Gastrocnemius medialis (tissue), 4 donors: Measurements from ENCODE around the gene CLPTM1L. TPM values are rescaled to one million over a fixed set of nuclear protein-coding genes. Genes with fewer than 3 reads are reported as not detected.
"Not testable (repeated sequence)": the region's sequence is repeated elsewhere in the genome, so short reads cannot be mapped to it uniquely, and the experiment has no call there.

ENCODE experiments used
- ATAC-seq, 2 donors: fragments of 150-250 bp; one replicate each; pipeline ENCODE4 v1.9.1; 2016
- DNase-seq, 2 donors: peaks; one replicate each; pipeline ENCODE4 v3.0.0-alpha.2; 2019
- H3K27ac ChIP-seq, 4 donors: fragments of 200-600 bp; sonication (generic); 1 replicate in 1 of 4; 2 replicates in 3 of 4; pipeline ENCODE4 v1.5.1; 2016 to 2018; ENCODE audit warnings: mild to moderate bottlenecking in 2 of 4, moderate library complexity in 1 of 4
- H3K27me3 ChIP-seq, 3 donors: fragments of 200-600 bp; sonication (generic) in 2 of 3; 1 replicate in 1 of 3; 2 replicates in 2 of 3; pipeline versions ENCODE4 v1.5.1 to v1.6.0; 2016 to 2019; ENCODE audit warnings: mild to moderate bottlenecking in 1 of 3, moderate library complexity in 1 of 3
- H3K36me3 ChIP-seq, 2 donors: fragments of 200-600 bp; sonication (generic) in 1 of 2; one replicate each; pipeline ENCODE4 v1.5.1; 2017 to 2018
- H3K4me1 ChIP-seq, 2 donors: fragments of 200-600 bp; sonication (generic) in 1 of 2; one replicate each; pipeline ENCODE4 v1.5.1; 2016 to 2017; ENCODE audit warnings: mild to moderate bottlenecking in 2 of 2
- H3K4me3 ChIP-seq, 4 donors: fragments of 200-600 bp; sonication (generic) in 3 of 4; 1 replicate in 1 of 4; 2 replicates in 3 of 4; pipeline ENCODE4 v1.5.1; 2016 to 2019; ENCODE audit warnings: mild to moderate bottlenecking in 2 of 4
- H3K9me3 ChIP-seq, 3 donors: fragments of 200-600 bp; sonication (generic) in 2 of 3; 1 replicate in 1 of 3; 2 replicates in 2 of 3; pipeline ENCODE4 v1.5.1; 2016 to 2019
- POLR2A ChIP-seq, 2 donors: fragments of 450-650 bp; IDR thresholded peaks; one replicate each; pipeline ENCODE4 v1.6.1; 2017; ENCODE audit warnings: antibody characterized with exemption in 2 of 2, mild to moderate bottlenecking in 2 of 2, moderate library complexity in 2 of 2
- in situ Hi-C, 4 donors: fragments of 200-750 bp; cut with MboI; loops; one replicate each; pipeline versions ENCODE4 v1.15.0 to v1.8.0; 2017; ENCODE audit warnings: low sequenced_read_pairs in 4 of 4
- intact Hi-C: fragments of 100-400 bp; cut with DNase I; formaldehyde crosslinking; loops from one replicate; pipeline ENCODE4 v1.15.1; 2023; ENCODE audit warnings: low total_unique reads
- total RNA-seq, 4 donors: library from RNA; depleted of rRNA; stranded (reverse); fragments of >200 nt; gene quantifications; one replicate each; pipeline versions ENCODE4 v1.1.0 to v1.2.3, GENCODE V29; 2016
- TF ChIP-seq, protein P1 (sequence below), 5 experiments: fragments of 450-650 bp in 3 of 5; fragments of 200-600 bp in 2 of 5; sonication (generic) in 2 of 5; IDR thresholded peaks in 4 of 5; conservative IDR thresholded peaks in 1 of 5; 1 replicate in 4 of 5; 2 replicates in 1 of 5; pipeline ENCODE4 v1.5.1; 2016 to 2019; ENCODE audit warnings: antibody characterized with exemption in 5 of 5, mild to moderate bottlenecking in 3 of 5, moderate library complexity in 3 of 5

CLPTM1L gene
- total RNA-seq, 4 donors from 2014 or later, result 29.4 to 41.0 (median 36.8) TPM

GRCh38 chr5:1291611-1292080 is 53.3 kb downstream of the CLPTM1L start:
- DNase-seq, result no peak
- Histone ChIP-seq H3K4me1 (no peaks in the 10 kb centered on the region), H3K4me3 (no peak overlapping the region), H3K27me3 (peaks cover 9 to 36% (median 22%) of the 10 kb centered on the region in 3 donors), H3K9me3 (no peaks in the 10 kb centered on the region), H3K36me3 (no peaks in the 10 kb centered on the region), H3K27ac (no peak overlapping the region)
- TF ChIP-seq, protein P1, sequence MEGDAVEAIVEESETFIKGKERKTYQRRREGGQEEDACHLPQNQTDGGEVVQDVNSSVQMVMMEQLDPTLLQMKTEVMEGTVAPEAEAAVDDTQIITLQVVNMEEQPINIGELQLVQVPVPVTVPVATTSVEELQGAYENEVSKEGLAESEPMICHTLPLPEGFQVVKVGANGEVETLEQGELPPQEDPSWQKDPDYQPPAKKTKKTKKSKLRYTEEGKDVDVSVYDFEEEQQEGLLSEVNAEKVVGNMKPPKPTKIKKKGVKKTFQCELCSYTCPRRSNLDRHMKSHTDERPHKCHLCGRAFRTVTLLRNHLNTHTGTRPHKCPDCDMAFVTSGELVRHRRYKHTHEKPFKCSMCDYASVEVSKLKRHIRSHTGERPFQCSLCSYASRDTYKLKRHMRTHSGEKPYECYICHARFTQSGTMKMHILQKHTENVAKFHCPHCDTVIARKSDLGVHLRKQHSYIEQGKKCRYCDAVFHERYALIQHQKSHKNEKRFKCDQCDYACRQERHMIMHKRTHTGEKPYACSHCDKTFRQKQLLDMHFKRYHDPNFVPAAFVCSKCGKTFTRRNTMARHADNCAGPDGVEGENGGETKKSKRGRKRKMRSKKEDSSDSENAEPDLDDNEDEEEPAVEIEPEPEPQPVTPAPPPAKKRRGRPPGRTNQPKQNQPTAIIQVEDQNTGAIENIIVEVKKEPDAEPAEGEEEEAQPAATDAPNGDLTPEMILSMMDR (IDR thresholded peaks at IDR 0.05 in 4 of 5, conservative IDR thresholded peaks at IDR 0.05 in 1 of 5), result no peak
- no peak for TF ChIP-seq POLR2A (IDR thresholded peaks at IDR 0.05)
- ATAC-seq, result no peak
- intact Hi-C loops (no loop called here), in situ Hi-C loops (no loop called here)

DNA sequence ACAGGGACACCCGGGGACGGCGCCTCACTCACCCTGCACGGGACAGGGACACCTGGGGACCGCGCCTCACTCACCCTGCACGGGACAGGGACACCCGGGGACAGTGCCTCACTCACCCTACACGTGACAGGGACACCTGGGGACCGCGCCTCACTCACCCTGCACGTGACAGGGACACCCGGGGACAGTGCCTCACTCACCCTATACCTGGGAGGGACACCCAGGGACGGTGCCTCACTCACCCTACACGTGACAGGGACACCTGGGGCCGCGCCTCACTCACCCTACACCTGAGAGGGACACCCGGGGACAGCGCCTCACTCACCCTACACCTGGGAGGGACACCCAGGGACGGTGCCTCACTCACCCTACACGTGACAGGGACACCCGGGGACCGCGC is 53.9 kb downstream of the CLPTM1L start:
- ATAC-seq, H3K27ac ChIP-seq, H3K36me3 ChIP-seq, intact Hi-C loops, in situ Hi-C loops, H3K9me3 ChIP-seq, DNase-seq, H3K4me3 ChIP-seq, H3K4me1 ChIP-seq: not testable (repeated sequence)
- peaks cover 8 to 31% (median 16%) of the 10 kb centered on the region in 3 donors for H3K27me3 ChIP-seq

GRCh38 chr5:1289559-1289958 is 55.3 kb downstream of the CLPTM1L start:
- ATAC-seq, intact Hi-C loops, H3K36me3 ChIP-seq, H3K27ac ChIP-seq, H3K9me3 ChIP-seq, H3K4me3 ChIP-seq, DNase-seq, in situ Hi-C loops, H3K4me1 ChIP-seq: not testable (repeated sequence)
- H3K27me3 ChIP-seq, result peaks cover 4 to 20% (median 6%) of the 10 kb centered on the region in 3 donors

DNA sequence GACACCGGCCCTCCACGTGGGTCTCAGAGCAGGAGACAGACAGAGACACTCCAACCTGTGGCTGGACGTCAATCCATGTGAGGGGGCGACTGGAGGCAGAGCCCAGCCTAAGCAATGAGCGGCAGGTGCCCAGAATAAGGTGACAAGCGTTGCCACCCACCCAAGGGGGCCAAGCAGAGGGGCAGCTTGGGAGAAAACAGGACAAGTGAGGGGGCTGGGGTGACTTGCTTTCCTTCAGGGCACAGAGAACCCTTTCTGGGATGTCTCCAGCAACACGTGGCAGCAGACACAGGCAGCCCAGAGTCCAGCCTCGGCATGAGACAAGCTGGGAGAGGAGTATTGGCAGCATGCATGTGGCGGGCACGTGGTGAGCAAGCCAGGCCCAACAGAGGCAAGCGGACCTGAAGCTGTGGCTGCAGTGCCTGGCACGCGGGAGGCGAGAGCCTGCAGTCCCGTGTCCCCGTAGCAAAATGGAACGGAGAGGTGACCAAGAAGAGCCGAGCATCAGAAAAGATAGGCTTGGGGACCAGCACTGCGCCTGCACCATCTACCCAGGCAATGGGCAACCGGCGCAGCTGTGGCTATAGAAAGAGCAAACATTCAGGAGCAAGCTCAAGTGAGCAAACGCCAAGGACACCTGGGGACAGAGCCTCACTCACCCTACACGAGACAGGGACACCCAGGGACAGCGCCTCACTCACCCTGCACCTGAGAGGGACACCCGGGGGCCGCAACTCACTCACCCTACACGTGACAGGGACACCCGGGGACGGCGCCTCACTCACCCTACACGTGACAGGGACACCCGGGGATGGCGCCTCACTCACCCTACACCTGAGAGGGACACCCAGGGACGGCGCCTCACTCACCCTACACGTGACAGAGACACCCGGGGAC is 56.2 kb downstream of the CLPTM1L start:
- no peaks in the 10 kb centered on the region for H3K9me3 ChIP-seq
- no peak for TF ChIP-seq POLR2A (IDR thresholded peaks at IDR 0.05)
- TF ChIP-seq, protein P1 (IDR thresholded peaks at IDR 0.05 in 4 of 5, conservative IDR thresholded peaks at IDR 0.05 in 1 of 5), result no peak
- DNase-seq (no peak), ATAC-seq (no peak)
- no peaks in the 10 kb centered on the region for H3K36me3 ChIP-seq
- intact Hi-C loops, result no loop called here
- no peak overlapping the region for H3K4me3 ChIP-seq
- no peak overlapping the region for H3K27ac ChIP-seq
- no peaks in the 10 kb centered on the region for H3K4me1 ChIP-seq
- H3K27me3 ChIP-seq, result peaks cover 0 to 12% (median 0%) of the 10 kb centered on the region in 3 donors
- in situ Hi-C loops, result no loop called here

DNA sequence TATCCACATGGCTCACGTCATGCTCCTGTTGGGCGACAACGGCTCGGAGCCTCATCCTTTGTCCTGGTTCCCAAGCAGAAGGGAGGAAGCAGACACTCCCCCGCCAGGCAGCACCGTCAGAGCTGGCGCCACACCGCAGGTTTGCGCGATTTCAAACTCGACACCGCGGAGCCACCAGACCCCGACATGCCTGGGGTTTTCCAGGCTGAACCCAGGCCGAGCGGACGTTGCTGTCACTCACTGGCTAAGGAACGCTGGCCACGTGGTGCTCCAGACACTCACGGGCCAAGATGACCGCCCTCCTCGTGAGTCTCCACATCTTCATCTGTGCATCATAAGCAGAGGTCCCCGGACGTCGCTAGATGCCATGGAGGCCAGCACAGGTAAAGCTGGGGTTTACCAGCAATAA is 59.0 kb downstream of the CLPTM1L start:
- in situ Hi-C loops, result no loop called here
- Histone ChIP-seq H3K36me3 (no peaks in the 10 kb centered on the region), H3K4me3 (no peak overlapping the region), H3K27ac (no peak overlapping the region), H3K27me3 (no peaks in the 10 kb centered on the region), H3K9me3 (no peaks in the 10 kb centered on the region), H3K4me1 (no peaks in the 10 kb centered on the region)
- DNase-seq (no peak), ATAC-seq (no peak)
- intact Hi-C loops, result no loop called here
- TF ChIP-seq, protein P1 (IDR thresholded peaks at IDR 0.05 in 4 of 5, conservative IDR thresholded peaks at IDR 0.05 in 1 of 5), result no peak
- TF ChIP-seq POLR2A (IDR thresholded peaks at IDR 0.05), result no peak
